Astrocyte of the hippocampus (primary cell): ENCODE data around the gene OR1K1.
"Not testable (repeated sequence)": the region's sequence is repeated elsewhere in the genome, so short reads cannot be mapped to it uniquely, and the experiment has no call there.

Source experiments
- DNase-seq: peaks from one replicate; pipeline ENCODE4 v3.0.0; 2011; ENCODE audit warnings: low read depth, low spot score

OR1K1 gene, protein sequence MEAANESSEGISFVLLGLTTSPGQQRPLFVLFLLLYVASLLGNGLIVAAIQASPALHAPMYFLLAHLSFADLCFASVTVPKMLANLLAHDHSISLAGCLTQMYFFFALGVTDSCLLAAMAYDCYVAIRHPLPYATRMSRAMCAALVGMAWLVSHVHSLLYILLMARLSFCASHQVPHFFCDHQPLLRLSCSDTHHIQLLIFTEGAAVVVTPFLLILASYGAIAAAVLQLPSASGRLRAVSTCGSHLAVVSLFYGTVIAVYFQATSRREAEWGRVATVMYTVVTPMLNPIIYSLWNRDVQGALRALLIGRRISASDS

DNA sequence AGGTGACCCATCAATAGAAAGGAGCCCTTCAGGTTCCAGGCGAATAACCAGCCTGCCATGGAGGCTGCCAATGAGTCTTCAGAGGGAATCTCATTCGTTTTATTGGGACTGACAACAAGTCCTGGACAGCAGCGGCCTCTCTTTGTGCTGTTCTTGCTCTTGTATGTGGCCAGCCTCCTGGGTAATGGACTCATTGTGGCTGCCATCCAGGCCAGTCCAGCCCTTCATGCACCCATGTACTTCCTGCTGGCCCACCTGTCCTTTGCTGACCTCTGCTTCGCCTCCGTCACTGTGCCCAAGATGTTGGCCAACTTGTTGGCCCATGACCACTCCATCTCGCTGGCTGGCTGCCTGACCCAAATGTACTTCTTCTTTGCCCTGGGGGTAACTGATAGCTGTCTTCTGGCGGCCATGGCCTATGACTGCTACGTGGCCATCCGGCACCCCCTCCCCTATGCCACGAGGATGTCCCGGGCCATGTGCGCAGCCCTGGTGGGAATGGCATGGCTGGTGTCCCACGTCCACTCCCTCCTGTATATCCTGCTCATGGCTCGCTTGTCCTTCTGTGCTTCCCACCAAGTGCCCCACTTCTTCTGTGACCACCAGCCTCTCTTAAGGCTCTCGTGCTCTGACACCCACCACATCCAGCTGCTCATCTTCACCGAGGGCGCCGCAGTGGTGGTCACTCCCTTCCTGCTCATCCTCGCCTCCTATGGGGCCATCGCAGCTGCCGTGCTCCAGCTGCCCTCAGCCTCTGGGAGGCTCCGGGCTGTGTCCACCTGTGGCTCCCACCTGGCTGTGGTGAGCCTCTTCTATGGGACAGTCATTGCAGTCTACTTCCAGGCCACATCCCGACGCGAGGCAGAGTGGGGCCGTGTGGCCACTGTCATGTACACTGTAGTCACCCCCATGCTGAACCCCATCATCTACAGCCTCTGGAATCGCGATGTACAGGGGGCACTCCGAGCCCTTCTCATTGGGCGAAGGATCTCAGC is at the start of gene OR1K1:
Gene OR1K1, plus strand, starts transcription at position 58 of the 995 bp plus-strand sequence. Its CDS starts 0 bp downstream, at position 58.
- no peak for DNase-seq

DNA sequence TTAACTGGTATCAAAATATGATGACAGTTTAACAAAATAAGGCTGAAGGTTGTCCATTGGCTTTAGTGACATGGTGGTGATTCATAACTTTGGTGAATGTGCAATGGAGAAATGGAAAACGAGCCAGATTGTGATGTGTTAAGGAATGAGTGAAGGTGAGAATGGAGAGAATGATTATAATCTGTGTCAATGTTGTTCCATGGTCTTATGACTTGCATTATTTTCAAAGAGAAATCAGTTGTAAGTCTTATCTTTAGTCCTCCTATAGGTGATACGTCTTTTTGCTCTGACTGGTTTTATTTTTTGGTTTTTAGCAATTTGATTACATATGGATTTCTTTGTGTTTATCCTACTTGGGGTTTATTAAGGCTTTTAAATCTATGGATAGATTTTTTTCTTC is 45.1 kb upstream of the OR1K1 start:
- DNase-seq, result no peak

DNA sequence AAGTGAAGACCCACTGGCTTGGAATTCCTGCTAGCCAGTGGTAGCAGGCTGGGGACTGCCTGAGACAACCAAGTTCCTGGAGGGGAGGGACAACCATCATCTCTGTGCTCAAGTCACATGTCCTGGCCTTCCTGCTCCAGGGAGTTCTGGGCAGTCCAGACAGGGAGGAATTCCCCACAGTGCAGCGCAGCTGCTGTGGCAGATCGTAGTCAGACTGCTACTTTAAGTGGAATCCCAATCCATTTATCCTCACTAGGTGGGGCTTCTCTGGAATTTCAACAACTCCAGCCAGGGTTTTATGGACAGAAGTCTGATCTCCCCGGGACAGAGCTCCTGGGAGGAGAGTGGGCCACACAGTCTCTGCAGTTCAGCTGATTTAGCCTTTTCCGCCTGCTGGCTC is 32.1 kb upstream of the OR1K1 start:
- no peak for DNase-seq

DNA sequence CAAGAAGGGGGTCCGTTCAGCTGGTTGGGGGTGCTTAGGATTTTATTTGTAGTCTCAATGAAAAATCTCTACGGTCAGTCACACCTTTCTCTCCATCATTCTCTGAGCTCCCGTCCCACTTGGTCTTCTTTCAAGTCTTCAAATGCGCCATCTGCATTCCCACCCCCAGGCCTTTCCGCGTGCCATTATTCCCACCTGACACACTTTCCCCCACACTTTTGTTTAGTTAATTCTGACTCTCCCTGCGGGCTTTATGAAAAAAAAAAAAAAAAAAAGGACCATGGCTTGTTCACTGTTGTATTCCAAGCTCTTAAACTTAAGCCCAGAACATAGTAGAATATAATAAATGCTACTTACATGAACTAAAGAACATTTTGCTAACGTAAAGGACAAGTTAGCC is 22.9 kb upstream of the OR1K1 start:
- DNase-seq, result no peak

DNA sequence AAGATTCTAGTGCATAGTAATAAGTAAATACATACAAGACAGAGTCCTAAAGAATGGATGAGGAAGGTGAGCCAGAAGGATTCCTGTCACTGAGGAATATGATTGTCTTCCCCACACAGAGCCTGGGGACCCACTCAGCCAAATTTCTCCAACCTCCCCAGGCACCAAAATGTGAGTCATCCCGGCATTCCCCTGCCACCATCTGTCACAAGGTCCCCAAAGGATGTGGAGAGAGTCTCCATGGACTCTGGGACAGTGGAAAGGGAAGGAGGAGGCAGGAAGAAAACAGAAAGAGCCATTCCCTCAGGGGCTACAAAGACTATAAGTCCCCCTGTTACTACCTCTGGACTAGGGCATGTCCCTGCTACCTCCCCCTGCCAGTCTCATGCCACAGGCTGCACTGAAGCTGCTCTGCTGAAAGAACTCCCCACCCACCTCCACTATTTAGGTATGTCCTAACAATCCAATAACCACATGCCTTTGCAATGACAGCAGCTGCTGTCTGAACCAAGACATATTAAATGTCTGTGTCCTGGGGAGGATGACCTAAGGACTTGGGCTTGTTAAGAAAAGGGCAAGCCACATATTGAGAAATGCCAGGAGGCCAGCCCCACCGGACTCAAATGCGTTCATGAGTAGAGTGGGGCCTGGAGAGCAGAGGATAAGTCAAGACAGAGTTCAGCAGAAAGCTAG is 21.8 kb upstream of the OR1K1 start:
- peak; percentile 41 for DNase-seq

DNA sequence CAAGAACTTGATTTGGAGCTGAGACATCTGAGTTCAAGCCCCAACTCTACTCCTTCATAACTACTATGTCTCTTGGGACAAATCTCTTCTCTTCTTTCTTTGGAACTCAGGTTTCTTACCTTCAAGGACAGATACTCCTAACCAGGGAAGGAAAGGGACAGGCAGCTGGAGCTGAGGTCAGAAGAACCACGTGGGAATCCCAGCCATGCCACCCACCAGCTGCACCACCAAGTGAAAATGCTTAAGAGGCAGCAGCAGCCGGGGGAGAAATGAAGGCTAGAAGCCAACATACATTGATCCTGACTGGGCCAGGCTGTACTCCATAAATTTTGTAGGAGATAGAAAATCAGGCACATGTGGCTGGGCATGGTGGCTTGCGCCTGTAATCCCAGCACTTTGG is 20.7 kb upstream of the OR1K1 start:
- no peak for DNase-seq

DNA sequence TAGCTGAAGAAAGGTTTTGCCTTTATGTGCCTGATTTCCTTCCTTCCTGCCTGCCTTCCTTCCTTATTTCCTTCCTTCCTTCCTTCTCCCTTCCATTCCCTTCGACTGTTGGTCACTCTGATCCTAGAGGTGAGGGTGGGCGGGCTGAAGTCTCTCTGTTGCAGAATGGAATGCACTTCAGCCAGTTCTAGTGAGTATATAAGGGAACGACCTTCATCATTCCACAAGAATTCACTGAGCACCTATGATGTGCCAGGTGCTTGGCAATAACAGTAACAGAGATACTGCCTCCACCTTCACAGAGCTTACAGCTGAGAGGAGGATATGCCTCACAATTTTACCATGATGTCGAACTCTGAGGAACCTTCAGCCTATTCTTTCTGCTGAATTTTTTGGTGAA is 19.9 kb upstream of the OR1K1 start:
- DNase-seq, result no peak

DNA sequence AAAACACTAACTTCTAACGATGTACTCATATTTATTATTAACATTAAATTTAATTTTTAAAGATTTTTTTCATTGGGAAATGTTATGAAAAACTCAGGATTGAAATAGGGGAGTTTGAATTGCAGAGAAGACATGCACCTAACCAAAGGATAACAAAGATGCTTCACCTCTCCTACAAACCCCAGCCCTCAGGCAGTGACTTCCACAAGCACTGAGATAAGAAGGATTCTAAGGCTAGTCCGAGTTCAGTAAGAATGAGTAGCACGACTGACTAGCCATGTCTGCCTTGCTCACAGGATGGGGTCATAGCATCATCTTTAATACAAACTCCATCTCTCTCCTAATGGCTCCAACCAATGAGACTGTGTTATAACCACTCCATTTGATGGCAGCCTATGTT is 18.3 kb upstream of the OR1K1 start:
- DNase-seq, result no peak

DNA sequence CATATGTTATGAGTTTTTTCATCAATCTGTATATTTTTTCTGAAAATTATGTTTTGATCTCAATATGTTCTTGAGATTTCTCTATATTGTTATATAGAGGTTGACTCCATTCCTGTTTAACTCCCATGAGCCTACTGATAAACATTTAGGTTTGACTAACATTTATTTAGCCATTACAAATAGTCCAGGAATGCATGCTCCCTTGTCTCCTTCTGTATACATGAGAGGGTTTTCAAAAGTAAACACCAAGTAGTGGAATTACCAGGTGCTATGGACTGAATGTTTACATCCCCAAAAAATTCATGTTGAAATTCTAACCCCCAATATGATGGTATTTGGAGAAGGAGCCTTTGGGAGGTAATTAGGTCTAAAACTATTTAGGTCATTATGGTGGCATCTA is 14.7 kb upstream of the OR1K1 start:
- no peak for DNase-seq

DNA sequence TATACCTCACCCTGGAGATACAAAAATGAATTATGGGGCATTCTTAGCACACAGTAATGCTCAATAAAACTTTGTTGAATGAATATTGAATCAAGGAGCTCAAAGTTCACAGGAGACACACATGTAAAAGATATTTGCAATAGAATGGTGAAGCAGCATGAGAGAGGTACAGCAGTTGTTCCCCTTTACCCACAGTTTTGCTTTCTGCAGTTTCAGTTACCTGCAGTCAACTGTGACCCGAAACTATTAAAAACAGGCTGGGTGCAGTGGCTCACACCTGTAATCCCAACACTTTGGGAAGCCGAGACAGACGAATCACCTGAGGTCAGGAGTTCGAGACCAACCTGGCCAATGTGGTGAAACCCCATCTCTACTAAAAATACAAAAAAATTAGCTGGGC is 13.6 kb upstream of the OR1K1 start:
- DNase-seq, result no peak

DNA sequence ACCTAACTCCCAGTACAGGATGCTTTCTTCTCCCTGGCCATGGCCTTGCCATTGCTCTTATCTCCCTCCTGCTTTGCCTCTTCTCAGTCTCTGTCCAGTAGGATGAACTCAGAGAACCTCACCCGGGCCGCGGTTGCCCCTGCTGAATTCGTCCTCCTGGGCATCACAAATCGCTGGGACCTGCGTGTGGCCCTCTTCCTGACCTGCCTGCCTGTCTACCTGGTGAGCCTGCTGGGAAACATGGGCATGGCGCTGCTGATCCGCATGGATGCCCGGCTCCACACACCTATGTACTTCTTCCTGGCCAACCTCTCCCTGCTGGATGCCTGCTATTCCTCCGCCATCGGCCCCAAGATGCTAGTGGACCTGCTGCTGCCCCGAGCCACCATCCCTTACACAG is 11.1 kb upstream of the OR1K1 start, which contains the start of gene OR5C1:
Gene OR5C1, plus strand, starts transcription at position 103 of the 400 bp plus-strand sequence. Its CDS starts 0 bp downstream, at position 103.
- no peak for DNase-seq

DNA sequence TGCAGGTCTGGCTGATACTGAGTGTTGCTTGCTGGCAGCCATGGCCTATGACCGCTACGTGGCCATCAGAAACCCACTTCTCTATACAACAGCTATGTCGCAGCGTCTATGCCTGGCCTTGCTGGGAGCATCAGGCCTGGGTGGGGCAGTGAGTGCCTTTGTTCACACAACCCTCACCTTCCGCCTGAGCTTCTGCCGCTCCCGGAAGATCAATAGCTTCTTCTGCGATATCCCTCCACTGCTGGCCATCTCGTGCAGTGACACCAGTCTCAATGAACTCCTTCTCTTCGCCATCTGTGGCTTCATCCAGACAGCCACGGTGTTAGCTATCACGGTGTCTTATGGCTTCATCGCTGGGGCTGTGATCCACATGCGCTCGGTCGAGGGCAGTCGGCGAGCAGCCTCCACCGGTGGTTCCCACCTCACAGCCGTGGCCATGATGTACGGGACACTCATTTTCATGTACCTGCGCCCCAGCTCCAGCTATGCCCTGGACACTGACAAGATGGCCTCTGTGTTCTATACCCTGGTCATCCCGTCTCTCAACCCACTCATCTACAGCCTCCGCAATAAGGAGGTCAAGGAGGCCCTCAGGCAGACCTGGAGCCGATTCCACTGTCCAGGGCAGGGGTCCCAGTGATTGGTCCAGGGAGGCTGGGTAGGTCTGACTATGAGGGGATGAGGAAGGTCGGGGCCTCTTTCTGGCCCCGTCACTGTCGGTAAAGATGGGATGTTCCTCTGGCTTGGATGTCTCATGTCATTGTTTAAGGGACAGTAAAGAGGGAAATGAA is 10.5 kb upstream of the OR1K1 start:
- no peak for DNase-seq

DNA sequence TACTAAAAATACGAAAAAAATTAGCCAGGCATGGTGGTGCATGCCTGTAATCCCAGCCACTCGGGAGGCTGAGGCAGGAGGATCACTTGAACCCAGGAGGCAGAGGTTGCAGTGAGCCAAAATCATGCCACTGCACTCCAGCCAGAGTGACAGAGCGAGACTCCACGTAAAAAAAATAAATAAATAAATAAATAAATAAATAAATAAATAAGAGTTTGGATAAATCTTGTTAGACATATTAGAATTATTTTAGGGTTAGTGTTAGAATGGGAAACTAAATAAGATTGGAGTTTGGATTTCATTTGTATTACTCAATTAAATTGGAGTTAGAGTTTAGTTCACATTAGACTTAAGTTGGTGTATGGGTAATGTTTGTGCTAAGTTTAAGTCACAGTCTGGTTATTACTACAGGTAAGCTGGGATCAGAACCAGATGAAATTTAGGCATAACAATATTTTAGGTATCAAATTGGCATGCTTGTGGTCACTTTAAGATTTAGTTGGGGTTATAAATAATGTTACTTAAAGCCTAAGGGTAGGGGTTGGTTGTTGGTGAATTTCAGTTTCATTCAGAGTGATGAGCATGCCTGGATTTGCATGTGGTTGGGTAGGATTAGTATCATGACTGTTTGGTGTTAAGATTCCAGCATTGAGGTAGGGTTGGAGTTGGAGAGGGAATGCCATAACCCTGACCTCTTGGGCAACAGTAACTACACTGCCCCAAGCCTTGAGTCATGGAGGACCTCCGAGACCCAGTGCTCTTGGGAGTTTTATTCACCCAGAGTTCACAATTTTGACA is 7.9 kb upstream of the OR1K1 start:
- DNase-seq, result no peak

DNA sequence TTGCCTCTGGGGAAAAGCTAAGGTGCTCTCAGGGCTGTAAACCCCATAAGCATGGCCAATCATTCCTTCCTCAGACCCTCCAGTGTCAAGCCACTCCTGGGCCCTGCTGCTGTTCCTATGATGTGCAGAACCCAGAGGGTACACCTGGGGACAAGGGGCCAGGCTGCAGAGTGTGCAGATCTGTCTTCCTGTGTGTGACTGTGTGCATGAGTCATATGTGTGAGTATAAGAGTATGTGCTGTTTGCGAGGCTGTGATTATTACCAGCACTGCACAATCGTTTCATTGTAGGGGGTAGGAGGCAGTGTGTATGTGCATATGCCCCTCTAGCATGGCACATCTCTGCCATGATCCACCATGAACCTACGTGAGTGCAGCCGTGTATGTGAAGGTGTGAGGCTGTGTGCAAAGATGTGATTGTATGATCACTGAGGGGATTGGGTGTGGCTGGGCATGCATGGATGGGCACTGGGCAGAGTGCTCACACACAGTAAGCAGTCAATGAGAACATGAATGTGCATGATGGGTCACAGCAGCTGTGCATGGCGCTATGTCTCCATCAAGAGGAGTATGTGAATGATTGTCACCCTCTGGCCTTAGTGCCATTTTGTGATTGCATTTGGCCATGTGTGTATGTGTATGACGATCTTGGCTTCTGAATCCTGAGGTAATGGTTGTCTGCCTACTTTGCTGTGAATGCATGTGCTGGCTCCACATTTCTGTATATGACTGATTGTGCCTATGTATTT is 2.4 kb upstream of the OR1K1 start:
- DNase-seq, result no peak

DNA sequence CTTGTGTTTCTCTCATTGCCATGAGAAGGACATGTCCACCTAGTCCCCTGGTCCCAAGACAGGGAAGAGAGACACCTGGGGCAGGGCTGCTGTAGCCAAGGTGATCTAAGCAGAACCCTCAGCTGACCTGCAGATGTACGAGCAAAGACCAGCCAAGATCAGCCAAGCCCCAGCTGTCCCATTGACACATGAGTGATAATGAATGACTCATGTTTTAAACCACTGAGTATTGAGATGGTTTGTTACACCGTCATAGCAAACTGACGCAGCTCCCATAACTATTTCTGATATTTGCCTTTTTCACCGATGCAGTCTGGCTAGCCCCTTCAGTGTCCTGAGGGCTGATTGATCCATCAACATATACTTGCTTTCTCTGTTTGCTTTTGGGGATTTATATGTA is 6.7 kb downstream of the OR1K1 start:
- DNase-seq, result no peak

DNA sequence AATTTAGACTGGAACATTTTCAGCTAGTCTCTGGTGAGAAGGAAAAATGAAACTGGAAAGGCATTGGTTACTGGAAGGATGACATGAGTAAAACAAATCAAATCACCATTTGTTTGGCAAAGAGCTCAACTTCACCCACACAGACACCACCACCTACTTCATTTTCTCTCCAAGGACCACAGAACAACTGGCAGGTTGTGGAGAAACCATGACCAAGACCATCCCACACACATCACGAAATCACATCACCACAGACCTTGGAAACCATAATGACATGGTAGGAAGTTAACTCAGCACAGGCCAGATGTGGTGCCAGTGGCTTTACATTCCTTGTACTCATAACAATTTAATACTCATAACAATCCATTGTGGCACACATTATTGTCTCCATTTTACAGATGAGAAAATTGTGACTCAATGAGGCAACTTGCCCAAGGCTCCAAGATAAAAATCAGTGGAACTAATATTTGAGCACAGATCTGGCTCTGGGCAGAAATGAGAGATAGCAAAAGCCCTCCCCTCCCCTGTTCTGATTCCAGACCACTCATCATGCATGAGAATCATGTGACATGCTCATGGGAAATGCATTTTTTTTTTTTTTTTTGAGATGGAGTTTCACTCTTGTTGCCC is 7.5 kb downstream of the OR1K1 start:
- no peak for DNase-seq

DNA sequence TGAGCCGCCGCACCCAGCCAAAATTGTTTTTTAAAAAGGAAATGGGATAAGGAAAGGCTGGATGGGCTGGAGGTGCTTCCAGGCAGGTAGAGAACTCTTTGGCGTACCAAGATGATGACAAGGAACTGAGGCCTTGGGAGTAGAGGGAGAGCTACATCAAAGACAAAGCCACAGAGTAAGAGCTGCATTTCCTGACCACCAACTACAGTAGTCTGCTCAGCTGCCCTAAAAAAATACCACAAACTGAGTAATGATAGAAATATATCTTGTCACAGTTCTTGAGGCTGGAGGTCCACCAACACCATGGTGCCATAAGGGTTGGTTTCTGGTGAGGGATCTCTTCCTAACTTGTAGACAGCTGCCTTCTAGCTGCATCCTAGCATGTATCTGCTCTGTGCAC is 8.2 kb downstream of the OR1K1 start:
- no peak for DNase-seq

DNA sequence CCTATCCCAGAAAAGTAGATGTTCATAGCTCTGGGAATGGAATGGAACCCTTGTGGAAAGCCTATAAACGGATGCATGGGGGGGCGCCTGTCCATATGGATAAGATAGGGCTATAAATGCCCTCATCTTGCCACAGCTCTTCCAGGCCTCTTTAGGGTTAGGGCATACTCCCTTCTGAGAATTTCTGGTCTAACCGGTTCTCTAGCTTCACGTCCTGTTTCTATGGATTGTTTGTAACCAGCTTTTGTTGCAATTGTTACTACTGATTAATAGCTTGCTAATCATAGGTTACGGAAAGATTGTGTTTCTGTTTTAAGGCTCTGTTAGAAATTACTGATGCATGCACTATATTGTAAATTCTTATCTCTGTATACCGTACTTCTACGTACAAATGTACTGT is 9.3 kb downstream of the OR1K1 start:
- not testable (repeated sequence) for DNase-seq

DNA sequence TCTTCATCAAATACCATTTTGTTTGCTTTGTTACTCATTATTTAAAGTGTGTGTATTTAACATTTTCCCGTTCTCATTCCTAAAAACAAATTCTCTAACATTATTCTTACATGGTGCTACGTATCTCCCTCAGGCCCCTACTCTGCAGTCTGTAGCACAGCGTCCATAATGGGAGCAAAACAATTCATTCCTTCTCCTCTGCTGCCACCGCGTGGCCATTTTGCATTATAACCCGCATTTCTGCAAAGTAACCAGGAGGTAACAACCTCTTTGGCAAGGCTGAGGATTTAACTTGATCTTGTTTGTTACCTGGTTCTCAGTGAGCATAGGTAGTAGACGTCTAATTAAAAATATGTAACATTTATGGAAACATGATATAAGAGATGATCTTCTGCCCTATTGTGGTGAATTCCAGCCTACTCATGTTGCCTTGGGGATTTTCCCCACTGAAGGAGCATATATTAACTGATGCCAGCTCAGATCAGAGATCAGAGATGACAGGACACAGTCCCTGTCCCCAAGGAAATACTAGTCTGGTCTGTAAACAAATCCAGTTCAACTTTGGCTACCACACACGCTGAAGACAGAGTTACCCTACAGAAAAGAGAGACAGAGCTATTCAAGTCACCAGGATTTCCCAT is 10.5 kb downstream of the OR1K1 start:
- DNase-seq, result peak; percentile 91
